Thymus (tissue), 11 donors: Measurements from ENCODE around the gene YTHDC1. TPM values are rescaled to one million over a fixed set of nuclear protein-coding genes. Genes with fewer than 3 reads are reported as not detected.
A peak's percentile ranks its signal among the peaks of the same experiment; 100 is the strongest.

Experiments used
- DNase-seq, 9 donors: peaks; one replicate each; pipeline ENCODE4 v3.0.0-alpha.2; 2013; ENCODE audit warnings: low spot score in 9 of 9, low read depth in 6 of 9, missing footprints in 1 of 9
- H3K27ac ChIP-seq, 2 donors: one replicate each; pipeline ENCODE4 v1.5.1; 2013; ENCODE audit warnings: control low read depth in 1 of 2, low read depth in 1 of 2, low read length in 1 of 2, mild to moderate bottlenecking in 1 of 2, moderate library complexity in 1 of 2
- H3K27me3 ChIP-seq, 2 donors: one replicate each; pipeline ENCODE4 v1.5.1; 2013; ENCODE audit warnings: low read length in 1 of 2; ENCODE audit not compliant: control insufficient read depth in 2 of 2, insufficient read depth in 1 of 2
- H3K36me3 ChIP-seq, 2 donors: one replicate each; pipeline ENCODE4 v1.5.1; 2013; ENCODE audit warnings: low read length in 1 of 2, mild to moderate bottlenecking in 1 of 2, moderate library complexity in 1 of 2; ENCODE audit not compliant: control insufficient read depth in 2 of 2, insufficient read depth in 2 of 2
- H3K4me1 ChIP-seq, 2 donors: one replicate each; pipeline ENCODE4 v1.5.1; 2013; ENCODE audit warnings: low read length in 2 of 2; ENCODE audit not compliant: control insufficient read depth in 2 of 2, insufficient read depth in 2 of 2
- H3K4me3 ChIP-seq, 2 donors: one replicate each; pipeline ENCODE4 v1.5.1; 2013; ENCODE audit warnings: low read length in 2 of 2, control low read depth in 1 of 2, mild to moderate bottlenecking in 1 of 2
- H3K9me3 ChIP-seq, 2 donors: one replicate each; pipeline ENCODE4 v1.5.1; 2013; ENCODE audit warnings: low read length in 1 of 2, mild to moderate bottlenecking in 1 of 2; ENCODE audit not compliant: control insufficient read depth in 2 of 2, insufficient read depth in 1 of 2
- WGBS: extraction: QIAGEN DNeasy Blood & Tissue Kit; methylation state at CpG from one replicate; pipeline ENCODE4 v1.1.7; 2013; 5-methylcytosine and 5-hydroxymethylcytosine counted together
- polyA plus RNA-seq: library from polyadenylated mRNA; stranded (reverse); fragments of 200-250 nt; gene quantifications from one replicate; pipeline ENCODE4 v1.2.3, GENCODE V29; 2013
- total RNA-seq: library from RNA; stranded (reverse); fragments of 120-200 nt; gene quantifications from one replicate; pipeline ENCODE4 v1.2.4, GENCODE V29; 2013
- donor health status: healthy.

Gene YTHDC1
- total and polyA plus RNA-seq, 2 donors: 69.4 to 90.8 TPM

DNA sequence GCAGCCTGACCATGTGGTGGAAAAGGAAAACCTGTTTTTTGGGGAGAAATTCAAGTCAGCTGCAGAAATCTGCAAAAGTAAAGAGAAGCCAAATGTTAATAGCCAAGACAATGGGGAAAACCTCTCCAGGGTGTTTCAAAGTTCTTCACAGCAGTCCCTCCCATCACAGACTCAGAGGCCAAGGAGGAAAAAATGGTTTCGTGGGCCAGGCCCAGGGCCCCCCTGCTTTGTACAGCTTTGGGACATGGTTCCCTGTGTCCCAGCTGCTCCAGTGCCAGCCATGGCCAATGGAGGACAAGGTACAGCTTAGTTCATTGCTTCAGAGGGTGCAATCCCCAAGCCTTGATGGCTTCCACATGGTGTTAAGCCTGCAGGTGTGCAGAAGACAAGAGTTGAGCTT lies 15.2 kb upstream of the YTHDC1 start:
- H3K27ac ChIP-seq: no peak overlapping the region
- H3K4me1 ChIP-seq: no peaks in the 10 kb centered on the region
- WGBS: 89% methylated on average over 1 of the region's 1 CpG
- no peaks in the 10 kb centered on the region for H3K27me3 ChIP-seq
- no peaks in the 10 kb centered on the region for H3K36me3 ChIP-seq
- no peaks in the 10 kb centered on the region for H3K9me3 ChIP-seq
- no peak for DNase-seq
- no peak overlapping the region for H3K4me3 ChIP-seq

DNA sequence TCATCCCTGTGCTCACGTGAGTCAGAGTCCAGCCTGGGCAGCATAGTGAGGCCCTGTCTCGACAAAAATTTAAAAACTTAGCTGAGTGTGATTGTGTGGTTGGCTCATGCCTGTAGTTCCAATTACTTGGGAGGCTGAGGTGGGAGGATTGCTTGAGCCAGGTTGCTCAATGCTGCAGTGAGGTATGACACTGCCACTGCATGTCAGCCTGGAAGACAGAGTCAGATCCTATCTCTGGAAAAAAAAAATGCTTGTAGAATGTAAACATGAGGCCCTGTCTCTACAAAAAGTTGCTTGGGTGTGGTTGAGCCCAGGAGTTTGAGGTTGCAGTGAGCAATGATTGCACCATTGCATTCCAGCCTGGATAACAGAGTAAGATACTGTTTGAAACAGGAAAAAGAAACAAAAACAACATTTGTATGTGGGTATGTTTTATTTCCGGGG lies 11.3 kb upstream of the YTHDC1 start:
- H3K27me3 ChIP-seq: no peaks in the 10 kb centered on the region
- no peak for DNase-seq
- no peak overlapping the region for H3K27ac ChIP-seq
- H3K36me3 ChIP-seq: no peaks in the 10 kb centered on the region
- H3K4me3 ChIP-seq: no peak overlapping the region
- H3K9me3 ChIP-seq: no peaks in the 10 kb centered on the region
- no peaks in the 10 kb centered on the region for H3K4me1 ChIP-seq
- 98% methylated on average over 3 of the region's 3 CpGs for WGBS

DNA sequence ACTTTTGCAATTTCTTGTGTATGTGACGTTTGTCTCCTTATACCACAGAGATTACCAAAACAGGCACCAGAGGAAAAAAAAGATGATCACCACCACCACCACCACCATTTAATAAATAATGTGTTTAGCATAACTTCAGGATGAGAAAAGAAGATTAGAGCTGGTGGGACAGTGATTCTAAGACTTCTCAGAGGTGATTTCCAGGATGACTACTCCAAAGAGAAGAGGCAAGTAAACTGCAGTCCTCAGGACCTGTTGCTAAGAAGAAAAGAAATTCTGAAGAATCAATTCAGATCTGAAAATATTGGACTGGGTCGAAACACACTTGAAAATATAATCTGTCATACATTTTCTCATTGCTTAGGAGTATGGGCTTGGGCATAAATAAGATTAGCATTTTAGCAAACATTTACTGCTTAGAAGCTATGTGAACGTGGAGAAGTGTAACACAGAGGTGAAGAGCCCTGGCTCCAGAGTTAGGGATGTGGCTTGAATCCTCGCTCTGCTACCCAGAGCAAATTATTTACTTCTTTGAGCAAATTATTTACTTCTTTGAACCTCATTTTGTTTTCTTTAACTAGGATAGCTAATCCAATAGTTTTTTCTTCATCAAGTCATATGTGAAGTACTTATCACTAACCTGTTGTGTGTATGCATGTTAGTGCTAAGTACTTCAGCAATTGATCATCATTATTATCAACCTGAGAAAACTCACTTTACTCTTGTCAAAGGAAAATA lies 10.5 kb upstream of the YTHDC1 start:
- no peak for DNase-seq
- H3K36me3 ChIP-seq: no peaks in the 10 kb centered on the region
- no peak overlapping the region for H3K4me3 ChIP-seq
- no peaks in the 10 kb centered on the region for H3K9me3 ChIP-seq
- 95% methylated on average over 4 of the region's 4 CpGs for WGBS
- H3K27ac ChIP-seq: no peak overlapping the region
- no peaks in the 10 kb centered on the region for H3K4me1 ChIP-seq
- peaks cover 0 to 1% of the 10 kb centered on the region in 2 donors for H3K27me3 ChIP-seq

DNA sequence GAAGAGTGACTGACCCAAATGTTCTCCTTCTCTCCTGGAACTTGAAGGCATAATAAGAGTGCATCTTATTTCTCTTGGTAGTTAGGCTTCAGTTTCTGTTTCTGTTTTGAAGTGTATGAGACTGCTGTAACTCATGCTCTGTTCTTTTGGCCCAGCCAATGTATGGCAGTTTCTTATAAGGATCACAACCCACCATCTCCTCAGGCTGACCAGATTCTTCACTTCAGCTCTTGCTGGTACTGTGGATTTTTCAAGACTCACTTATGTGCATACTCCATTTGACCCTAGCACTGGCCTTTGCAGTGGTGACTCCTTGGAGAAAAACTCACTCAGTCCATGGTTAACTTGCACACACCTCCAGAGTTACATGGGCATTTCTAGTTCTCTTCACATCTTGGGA lies 9.6 kb upstream of the YTHDC1 start:
- Histone ChIP-seq H3K4me1 (no peaks in the 10 kb centered on the region), H3K4me3 (no peak overlapping the region), H3K9me3 (no peaks in the 10 kb centered on the region), H3K36me3 (no peaks in the 10 kb centered on the region), H3K27me3 (peaks cover 0 to 4% of the 10 kb centered on the region in 2 donors), H3K27ac (no peak overlapping the region)
- no peak for DNase-seq

DNA sequence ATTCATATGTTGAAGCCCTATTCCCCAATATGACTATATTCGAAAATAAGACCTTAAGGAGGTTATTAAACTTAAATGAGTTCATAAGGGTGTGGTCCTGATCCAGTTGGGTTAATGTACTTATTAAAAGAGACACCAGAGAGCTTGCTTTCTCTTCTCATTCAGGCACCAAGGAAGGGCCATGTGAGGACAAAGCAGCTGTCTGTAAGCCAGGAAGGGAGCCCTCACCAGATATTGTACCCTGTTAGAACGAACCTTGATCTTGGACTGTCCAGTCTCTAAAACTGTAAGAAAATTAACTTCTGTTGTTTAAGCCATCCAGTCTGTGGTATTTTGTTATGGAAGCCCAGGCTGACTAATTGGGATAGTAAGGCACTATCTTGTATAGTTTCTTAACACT lies 9.1 kb upstream of the YTHDC1 start:
- peaks cover 0 to 4% of the 10 kb centered on the region in 2 donors for H3K27me3 ChIP-seq
- H3K36me3 ChIP-seq: no peaks in the 10 kb centered on the region
- 94% methylated on average over 2 of the region's 2 CpGs for WGBS
- no peak for DNase-seq
- H3K9me3 ChIP-seq: no peaks in the 10 kb centered on the region
- no peak overlapping the region for H3K4me3 ChIP-seq
- H3K27ac ChIP-seq: no peak overlapping the region
- H3K4me1 ChIP-seq: no peaks in the 10 kb centered on the region

DNA sequence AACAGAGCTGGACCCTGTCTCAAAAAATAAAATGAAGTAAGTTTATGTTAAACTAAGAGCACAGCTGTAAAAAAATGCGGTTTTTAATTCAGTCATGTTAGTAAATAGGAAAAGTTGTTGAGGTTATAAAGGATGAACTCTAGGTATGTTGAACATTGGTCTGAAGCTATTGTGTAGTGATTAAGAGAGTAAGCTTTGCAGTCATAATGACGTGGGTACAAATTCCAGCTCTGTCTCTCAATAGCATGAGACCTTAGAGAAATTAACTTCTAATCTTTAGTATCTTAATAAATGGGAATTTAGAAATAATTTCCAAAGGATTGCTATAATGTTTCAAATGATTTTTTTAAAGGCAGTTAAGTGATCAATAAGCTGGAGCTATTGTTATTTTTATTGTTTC lies 2.9 kb upstream of the YTHDC1 start:
- 97% methylated on average over 2 of the region's 2 CpGs for WGBS
- no peak overlapping the region for H3K4me3 ChIP-seq
- no peak overlapping the region for H3K27ac ChIP-seq
- H3K4me1 ChIP-seq: peaks cover 0 to 6% of the 10 kb centered on the region in 2 donors
- no peaks in the 10 kb centered on the region for H3K36me3 ChIP-seq
- no peak for DNase-seq
- H3K27me3 ChIP-seq: peaks cover 0 to 9% of the 10 kb centered on the region in 2 donors
- H3K9me3 ChIP-seq: peaks cover 0 to 4% of the 10 kb centered on the region in 2 donors

DNA sequence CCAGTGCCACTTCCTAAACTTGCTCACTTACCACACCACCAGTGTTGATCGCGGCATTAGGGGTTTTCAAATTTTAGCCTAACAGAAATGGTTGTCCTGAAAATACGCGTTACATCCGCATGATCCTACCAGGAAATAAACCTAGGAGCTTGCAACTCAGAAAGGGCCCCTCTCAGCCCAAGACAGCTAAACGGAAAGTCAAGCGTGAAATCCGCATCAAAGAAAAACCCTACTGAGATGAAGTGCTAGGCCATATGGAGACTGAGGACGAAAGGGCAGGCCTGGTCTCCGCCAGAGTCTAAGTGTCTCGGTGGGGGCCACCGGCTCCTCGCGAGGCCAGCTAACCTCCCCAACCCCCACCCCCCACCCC lies 626 bp downstream of the YTHDC1 start:
- H3K36me3 ChIP-seq: peaks cover 0 to 2% of the 10 kb centered on the region in 2 donors
- peak in 8 of 9 donors; percentile 18 to 69 (median 36) for DNase-seq
- WGBS: under 1% methylated on average over 14 of the region's 14 CpGs

DNA sequence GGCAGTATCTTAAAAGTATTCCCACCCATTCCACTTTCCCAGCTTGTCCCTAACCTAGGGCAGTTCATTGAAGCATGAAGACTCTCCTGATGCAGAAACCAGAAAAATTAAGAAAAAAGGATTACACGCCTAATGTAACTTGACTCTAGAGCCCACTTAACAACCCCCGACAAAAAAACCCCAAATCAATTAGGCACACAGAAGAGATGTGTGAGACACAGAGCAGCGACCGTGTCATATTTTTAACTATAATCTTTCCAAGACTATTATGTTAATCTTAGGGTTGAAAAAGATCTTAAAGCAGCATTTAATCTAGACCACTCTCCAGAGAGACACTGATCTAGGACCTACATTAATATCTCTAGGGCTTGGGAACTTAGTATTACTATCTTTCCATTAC lies 1.3 kb downstream of the YTHDC1 start:
- Histone ChIP-seq H3K9me3 (peaks cover 0 to 4% of the 10 kb centered on the region in 2 donors), H3K4me3 (peak overlapping the region; percentile 76 to 88), H3K27me3 (peaks cover 0 to 4% of the 10 kb centered on the region in 2 donors), H3K4me1 (peaks cover 0 to 6% of the 10 kb centered on the region in 2 donors), H3K36me3 (peaks cover 0 to 2% of the 10 kb centered on the region in 2 donors), H3K27ac (peak overlapping the region in 1 of 2 donors; percentile 100)
- 4% methylated on average over 4 of the region's 4 CpGs for WGBS
- DNase-seq: peak in 2 of 9 donors; percentile 2 to 17

More for the DNA sequence above, 626 bp downstream of the YTHDC1 start:
- peaks cover 0 to 4% of the 10 kb centered on the region in 2 donors for H3K9me3 ChIP-seq
- H3K27me3 ChIP-seq: peaks cover 0 to 6% of the 10 kb centered on the region in 2 donors
- H3K27ac ChIP-seq: peak overlapping the region; percentile 100
- peak overlapping the region; percentile 76 to 88 for H3K4me3 ChIP-seq
- peaks cover 0 to 6% of the 10 kb centered on the region in 2 donors for H3K4me1 ChIP-seq

DNA sequence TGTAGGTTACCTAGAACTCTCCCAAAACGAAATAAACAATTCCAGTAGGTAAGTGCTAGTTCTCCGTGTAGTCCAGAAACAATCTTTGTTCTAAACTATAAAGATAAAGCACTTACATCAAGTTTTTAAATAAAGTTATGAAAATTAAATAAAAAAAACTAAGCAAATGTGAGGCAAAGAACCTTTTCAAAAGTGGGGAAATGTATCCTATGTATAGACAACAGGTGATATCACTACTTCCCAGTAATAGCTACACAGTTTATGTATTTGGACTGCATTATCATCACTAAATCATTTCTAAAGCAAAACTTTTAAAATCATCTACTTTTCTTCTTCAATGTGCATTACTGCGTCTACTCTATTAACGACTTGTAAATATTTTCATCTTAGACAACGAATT lies 2.0 kb downstream of the YTHDC1 start:
- WGBS: 37% methylated on average over 5 of the region's 5 CpGs
- Histone ChIP-seq H3K36me3 (peaks cover 0 to 2% of the 10 kb centered on the region in 2 donors), H3K4me3 (peak overlapping the region; percentile 0 to 76), H3K27me3 (peaks cover 0 to 3% of the 10 kb centered on the region in 2 donors), H3K4me1 (peaks cover 0 to 6% of the 10 kb centered on the region in 2 donors), H3K27ac (no peak overlapping the region), H3K9me3 (peaks cover 0 to 4% of the 10 kb centered on the region in 2 donors)
- no peak for DNase-seq
